ENCODE results near the gene PAXX. TPM values are rescaled to one million over a fixed set of nuclear protein-coding genes. Genes with fewer than 3 reads are reported as not detected.

Gene PAXX
- total RNA-seq, 1 experiment from 2014 or later, result 44.1 TPM

- no peaks in the 10 kb centered on the region for H3K36me3 Mint-ChIP-seq
- H3K9me3 Mint-ChIP-seq, result no peaks in the 10 kb centered on the region
- DNase-seq (ENCODE audit: low spot score), result no peak
- no peak for TF ChIP-seq IRF2 (CRISPR knock-in tag; IDR thresholded peaks at IDR 0.05; ENCODE audit: borderline replicate concordance, low read depth)
- no peak for TF ChIP-seq ZNF138 (CRISPR knock-in tag; conservative IDR thresholded peaks at IDR 0.05)
- TF ChIP-seq ERG (CRISPR knock-in tag; IDR thresholded peaks at IDR 0.05), result no peak
- TF ChIP-seq IRF1 (CRISPR knock-in tag; IDR thresholded peaks at IDR 0.05), result no peak
- no peak for TF ChIP-seq FOXP1 (CRISPR knock-in tag; IDR thresholded peaks at IDR 0.05; ENCODE audit: borderline replicate concordance)
- no peak for TF ChIP-seq ZBTB43 (CRISPR knock-in tag; IDR thresholded peaks at IDR 0.05)
- TF ChIP-seq STAT6 (CRISPR knock-in tag; conservative IDR thresholded peaks at IDR 0.05; ENCODE audit: low read depth), result no peak
- no peak for TF ChIP-seq ZBTB21 (CRISPR knock-in tag; IDR thresholded peaks at IDR 0.05; ENCODE audit: borderline replicate concordance)
- no peak for TF ChIP-seq GRHL2 (CRISPR knock-in tag; IDR thresholded peaks at IDR 0.05; ENCODE audit: insufficient replicate concordance, severe bottlenecking)
- no peak for TF ChIP-seq ZSCAN18 (CRISPR knock-in tag; IDR thresholded peaks at IDR 0.05)
- TF ChIP-seq KAT7 (CRISPR knock-in tag; IDR thresholded peaks at IDR 0.05; ENCODE audit: borderline replicate concordance), result no peak
- no peak for TF ChIP-seq ZNF121 (CRISPR knock-in tag; IDR thresholded peaks at IDR 0.05)
- ChIA-PET POLR2A (no interaction called here), CTCF (interaction anchor here (0.6 to 4.1 kb wide), 91 partner anchors 9 to 429 kb away, joined by 3 to 58 read pairs (median 7); partner anchors contain the start of genes AJM1, CCDC183, CLIC3 and CYSRT1)
- 0 out of 2 replicates have a peak, but pooled peaks cover 2% of the 10 kb centered on the region for H3K4me1 Mint-ChIP-seq
- ATAC-seq, result no peak
- H3K4me3 Mint-ChIP-seq, result no peak overlapping the region
- H3K27ac Mint-ChIP-seq, result no peak overlapping the region
- peaks cover 17% of the 10 kb centered on the region for H3K27me3 Mint-ChIP-seq (ENCODE audit: low read depth)
Measured at GRCh38 chr9:137030006-137030405, 37.8 kb downstream of the PAXX start.

- Mint-ChIP-seq H3K36me3 (no peaks in the 10 kb centered on the region), H3K4me1 (0 out of 2 replicates have a peak, but pooled peaks cover 2% of the 10 kb centered on the region), H3K27me3 (ENCODE audit: low read depth) (peaks cover 17% of the 10 kb centered on the region), H3K4me3 (no peak overlapping the region), H3K9me3 (no peaks in the 10 kb centered on the region), H3K27ac (no peak overlapping the region)
- POLR2A ChIA-PET, result interaction anchor here (0.6 kb wide), 1 partner anchor 40 kb away, joined by 3 read pairs; no protein-coding TSS in a partner anchor
- DNase-seq (ENCODE audit: low spot score), result no peak
- ATAC-seq, result no peak
- CTCF ChIA-PET, result interaction anchor here (1.1 to 4.1 kb wide), 17 partner anchors 10 to 268 kb away, joined by 3 to 53 read pairs (median 14); partner anchors contain the start of genes CLIC3, ENTPD2, NPDC1 and PTGDS
- no peak for TF ChIP-seq MAX (CRISPR knock-in tag; IDR thresholded peaks at IDR 0.05)
- no peak for TF ChIP-seq JUN (CRISPR knock-in tag; IDR thresholded peaks at IDR 0.05)
- no peak for TF ChIP-seq FOXP1 (CRISPR knock-in tag; IDR thresholded peaks at IDR 0.05; ENCODE audit: borderline replicate concordance)
- no peak for TF ChIP-seq TEAD1 (CRISPR knock-in tag; IDR thresholded peaks at IDR 0.05)
- no peak for TF ChIP-seq E2F5 (CRISPR knock-in tag; IDR thresholded peaks at IDR 0.05)
- no peak for TF ChIP-seq NR2C2 (CRISPR knock-in tag; IDR thresholded peaks at IDR 0.05)
- TF ChIP-seq GTF2I (CRISPR knock-in tag; conservative IDR thresholded peaks at IDR 0.05), result no peak
- TF ChIP-seq SOX15 (CRISPR knock-in tag; IDR thresholded peaks at IDR 0.05), result no peak
- TF ChIP-seq CDX4 (CRISPR knock-in tag; IDR thresholded peaks at IDR 0.05; ENCODE audit: borderline replicate concordance), result no peak
- no peak for TF ChIP-seq ZNF396 (CRISPR knock-in tag; IDR thresholded peaks at IDR 0.05; ENCODE audit: borderline replicate concordance)
Measured at GRCh38 chr9:137030538-137031527, 38.6 kb downstream of the PAXX start.

Measured in WTC11 (cell line).